ENCODE results near the gene MT1A. TPM values are rescaled to one million over a fixed set of nuclear protein-coding genes. Genes with fewer than 3 reads are reported as not detected.
"Not testable (repeated sequence)": the region's sequence is repeated elsewhere in the genome, so short reads cannot be mapped to it uniquely, and the experiment has no call there.

MT1A gene
- total RNA-seq, 1 donor from 2014 or later = not detected

DNA sequence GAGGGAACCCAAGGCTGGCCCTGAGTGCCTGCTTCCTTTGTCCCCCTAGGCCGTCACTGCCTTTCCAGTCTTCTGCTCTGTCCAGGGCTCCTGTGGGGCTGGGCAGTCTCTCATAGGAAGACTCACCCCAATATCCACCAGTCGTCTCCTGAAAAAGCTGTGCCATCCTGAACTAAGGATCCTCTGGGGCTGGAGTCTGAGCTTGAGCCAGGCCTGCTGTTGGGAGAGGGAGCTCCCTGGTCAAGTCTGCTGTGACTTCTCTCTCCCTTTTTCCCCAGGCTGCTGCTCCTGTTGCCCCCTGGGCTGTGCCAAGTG is 32.1 kb downstream of the MT1A start:
- TF ChIP-seq, protein P1, sequence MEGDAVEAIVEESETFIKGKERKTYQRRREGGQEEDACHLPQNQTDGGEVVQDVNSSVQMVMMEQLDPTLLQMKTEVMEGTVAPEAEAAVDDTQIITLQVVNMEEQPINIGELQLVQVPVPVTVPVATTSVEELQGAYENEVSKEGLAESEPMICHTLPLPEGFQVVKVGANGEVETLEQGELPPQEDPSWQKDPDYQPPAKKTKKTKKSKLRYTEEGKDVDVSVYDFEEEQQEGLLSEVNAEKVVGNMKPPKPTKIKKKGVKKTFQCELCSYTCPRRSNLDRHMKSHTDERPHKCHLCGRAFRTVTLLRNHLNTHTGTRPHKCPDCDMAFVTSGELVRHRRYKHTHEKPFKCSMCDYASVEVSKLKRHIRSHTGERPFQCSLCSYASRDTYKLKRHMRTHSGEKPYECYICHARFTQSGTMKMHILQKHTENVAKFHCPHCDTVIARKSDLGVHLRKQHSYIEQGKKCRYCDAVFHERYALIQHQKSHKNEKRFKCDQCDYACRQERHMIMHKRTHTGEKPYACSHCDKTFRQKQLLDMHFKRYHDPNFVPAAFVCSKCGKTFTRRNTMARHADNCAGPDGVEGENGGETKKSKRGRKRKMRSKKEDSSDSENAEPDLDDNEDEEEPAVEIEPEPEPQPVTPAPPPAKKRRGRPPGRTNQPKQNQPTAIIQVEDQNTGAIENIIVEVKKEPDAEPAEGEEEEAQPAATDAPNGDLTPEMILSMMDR (IDR thresholded peaks at IDR 0.05; ENCODE audit: insufficient read depth, low read depth, low read length) = no peak
- TF ChIP-seq EZH2 (IDR thresholded peaks at IDR 0.05; ENCODE audit: insufficient read depth, low read length) = no peak
- H3K4me3 Mint-ChIP-seq (ENCODE audit: unreplicated experiment) = no peak overlapping the region
- H3K36me3 ChIP-seq (ENCODE audit: insufficient read depth, low read length) = no peaks in the 10 kb centered on the region
- peaks cover 96% of the 10 kb centered on the region for H3K27me3 Mint-ChIP-seq (ENCODE audit: low read depth, unreplicated experiment)
- H3K27ac Mint-ChIP-seq (ENCODE audit: unreplicated experiment) = no peak overlapping the region
- no peak overlapping the region for H2AFZ ChIP-seq (ENCODE audit: low read depth, low read length)
- H3K4me3 ChIP-seq (ENCODE audit: insufficient read depth, low read depth, low read length) = no peak overlapping the region
- FAIRE-seq = no peak
- peaks cover 2% of the 10 kb centered on the region for H3K9me3 ChIP-seq (ENCODE audit: insufficient read depth, low read depth, low read length)
- H3K79me2 ChIP-seq (ENCODE audit: insufficient read depth, low read length) = no peaks in the 10 kb centered on the region
- H3K36me3 Mint-ChIP-seq (ENCODE audit: low read depth, unreplicated experiment) = peaks cover 2% of the 10 kb centered on the region
- H3K4me2 ChIP-seq (ENCODE audit: low read length) = no peak overlapping the region
- no peak for DNase-seq (ENCODE audit: low read depth)
- H3K27ac ChIP-seq (ENCODE audit: low read depth, low read length) = no peak overlapping the region
- H3K9ac ChIP-seq (ENCODE audit: low read length) = no peak overlapping the region
- peaks cover 4% of the 10 kb centered on the region for H3K4me1 Mint-ChIP-seq (ENCODE audit: low read depth, unreplicated experiment)
- H3K27me3 ChIP-seq (ENCODE audit: insufficient read depth, low read length) = peaks cover 90% of the 10 kb centered on the region
- H3K4me1 ChIP-seq (ENCODE audit: insufficient read depth, low read length) = peaks cover 5% of the 10 kb centered on the region
- peaks cover 11% of the 10 kb centered on the region for H3K9me3 Mint-ChIP-seq (ENCODE audit: unreplicated experiment)
- H4K20me1 ChIP-seq (ENCODE audit: insufficient read depth, low read length) = peaks cover 4% of the 10 kb centered on the region

DNA sequence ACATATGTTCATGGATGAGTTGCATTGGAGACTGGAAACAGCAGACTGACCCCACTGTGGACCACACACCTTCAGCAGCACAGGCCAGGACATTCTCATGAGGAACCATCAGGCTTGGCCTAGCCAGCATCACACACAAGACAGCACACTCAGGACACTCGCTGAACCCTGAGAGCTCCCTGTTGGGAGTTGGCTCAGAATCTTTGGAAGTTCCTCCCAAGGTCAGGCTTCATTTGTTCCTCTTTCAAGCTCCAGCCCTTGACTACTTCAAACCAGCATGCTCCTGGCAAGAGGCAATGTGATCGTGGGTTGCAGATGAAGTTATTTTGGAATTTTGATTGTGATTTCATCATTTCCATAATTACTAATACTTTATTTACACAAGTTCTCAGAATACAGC is 33.2 kb downstream of the MT1A start:
- peaks cover 11% of the 10 kb centered on the region for H3K9me3 Mint-ChIP-seq (ENCODE audit: unreplicated experiment)
- H3K36me3 ChIP-seq (ENCODE audit: insufficient read depth, low read length); DNase-seq (ENCODE audit: low read depth); H3K79me2 ChIP-seq (ENCODE audit: insufficient read depth, low read length); H3K9ac ChIP-seq (ENCODE audit: low read length); H2AFZ ChIP-seq (ENCODE audit: low read depth, low read length); H3K4me2 ChIP-seq (ENCODE audit: low read length); H3K36me3 Mint-ChIP-seq (ENCODE audit: low read depth, unreplicated experiment); H3K4me1 Mint-ChIP-seq (ENCODE audit: low read depth, unreplicated experiment); H3K9me3 ChIP-seq (ENCODE audit: insufficient read depth, low read depth, low read length); H3K4me3 ChIP-seq (ENCODE audit: insufficient read depth, low read depth, low read length); H4K20me1 ChIP-seq (ENCODE audit: insufficient read depth, low read length); H3K27ac Mint-ChIP-seq (ENCODE audit: unreplicated experiment); H3K4me3 Mint-ChIP-seq (ENCODE audit: unreplicated experiment); FAIRE-seq; H3K27ac ChIP-seq (ENCODE audit: low read depth, low read length): not testable (repeated sequence)
- Histone ChIP-seq H3K27me3 (ENCODE audit: insufficient read depth, low read length) (peaks cover 85% of the 10 kb centered on the region), H3K4me1 (ENCODE audit: insufficient read depth, low read length) (peaks cover 11% of the 10 kb centered on the region)
- H3K27me3 Mint-ChIP-seq (ENCODE audit: low read depth, unreplicated experiment) = peaks cover 94% of the 10 kb centered on the region

DNA sequence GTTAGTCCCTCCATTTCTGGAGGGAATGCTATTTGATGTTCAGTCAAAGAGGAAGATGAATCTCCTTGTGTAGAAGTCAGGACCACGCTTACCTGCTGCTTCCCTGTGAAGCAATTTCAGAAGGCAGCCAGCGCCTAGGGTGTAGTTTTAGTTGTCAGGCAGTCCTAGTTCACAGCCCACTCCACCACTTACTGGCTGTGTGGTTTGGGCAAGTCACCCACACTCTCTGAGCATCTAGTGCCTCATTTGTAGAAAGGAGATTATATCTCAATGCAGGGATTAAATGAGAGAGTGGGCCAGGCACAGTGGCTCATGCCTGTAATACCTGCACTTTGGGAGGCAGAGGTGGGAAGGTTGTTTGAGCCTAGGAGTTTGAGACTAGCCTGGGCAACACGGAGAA is 33.7 kb downstream of the MT1A start:
- H3K36me3 Mint-ChIP-seq (ENCODE audit: low read depth, unreplicated experiment); H3K36me3 ChIP-seq (ENCODE audit: insufficient read depth, low read length); H3K9me3 ChIP-seq (ENCODE audit: insufficient read depth, low read depth, low read length); H3K4me3 ChIP-seq (ENCODE audit: insufficient read depth, low read depth, low read length); H3K4me2 ChIP-seq (ENCODE audit: low read length); H3K4me1 Mint-ChIP-seq (ENCODE audit: low read depth, unreplicated experiment); FAIRE-seq; DNase-seq (ENCODE audit: low read depth); H2AFZ ChIP-seq (ENCODE audit: low read depth, low read length); H4K20me1 ChIP-seq (ENCODE audit: insufficient read depth, low read length); H3K4me3 Mint-ChIP-seq (ENCODE audit: unreplicated experiment); H3K79me2 ChIP-seq (ENCODE audit: insufficient read depth, low read length); H3K27ac Mint-ChIP-seq (ENCODE audit: unreplicated experiment); H3K9ac ChIP-seq (ENCODE audit: low read length); H3K27ac ChIP-seq (ENCODE audit: low read depth, low read length): not testable (repeated sequence)
- H3K27me3 Mint-ChIP-seq (ENCODE audit: low read depth, unreplicated experiment) = peaks cover 94% of the 10 kb centered on the region
- Histone ChIP-seq H3K4me1 (ENCODE audit: insufficient read depth, low read length) (peaks cover 11% of the 10 kb centered on the region), H3K27me3 (ENCODE audit: insufficient read depth, low read length) (peaks cover 84% of the 10 kb centered on the region)
- peaks cover 11% of the 10 kb centered on the region for H3K9me3 Mint-ChIP-seq (ENCODE audit: unreplicated experiment)
